ENCODE measurements around the gene CRBN.

Gene CRBN

DNA sequence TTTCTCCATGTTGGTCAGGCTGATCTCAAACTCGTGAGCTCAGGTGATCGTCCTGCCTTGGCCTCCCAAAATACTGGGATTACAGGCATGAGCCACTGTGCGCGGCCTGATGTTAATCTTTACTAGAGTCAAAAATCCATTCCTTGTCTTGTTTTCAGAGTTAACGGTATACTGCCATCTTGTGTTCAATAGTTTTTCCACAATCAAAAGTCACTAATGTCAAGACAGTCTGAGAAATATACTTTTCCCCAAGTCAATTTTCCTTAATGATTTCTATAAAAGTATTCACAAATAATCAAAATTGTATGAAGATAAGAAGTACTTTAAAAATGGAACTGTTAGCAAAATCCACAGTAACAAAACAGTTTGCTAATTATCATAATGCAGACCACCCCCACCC, 8.5 kb downstream of the CRBN start:
- no peak for DNase-seq

GRCh38 chr3:3165650-3166049, 13.8 kb downstream of the CRBN start:
- DNase-seq, result no peak

DNA sequence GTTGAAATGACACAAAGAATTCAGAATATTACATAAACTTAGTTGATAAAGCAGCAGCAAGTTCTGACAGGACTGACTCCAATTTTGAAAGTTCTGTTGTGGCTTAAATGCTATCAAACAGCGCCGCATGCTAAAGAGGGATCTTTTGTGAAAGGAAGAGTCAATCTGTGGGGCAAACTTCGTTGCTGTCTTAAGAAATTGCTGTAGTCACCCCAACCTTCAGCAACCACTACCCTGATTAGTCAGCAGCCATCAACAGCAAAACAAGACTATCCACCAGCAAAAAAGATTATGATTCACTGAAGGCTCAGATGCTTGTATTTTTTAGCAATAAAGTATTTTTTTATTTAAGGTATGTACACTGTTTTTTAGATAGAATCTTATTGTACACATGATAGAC, 14.2 kb downstream of the CRBN start:
- DNase-seq, result no peak

DNA sequence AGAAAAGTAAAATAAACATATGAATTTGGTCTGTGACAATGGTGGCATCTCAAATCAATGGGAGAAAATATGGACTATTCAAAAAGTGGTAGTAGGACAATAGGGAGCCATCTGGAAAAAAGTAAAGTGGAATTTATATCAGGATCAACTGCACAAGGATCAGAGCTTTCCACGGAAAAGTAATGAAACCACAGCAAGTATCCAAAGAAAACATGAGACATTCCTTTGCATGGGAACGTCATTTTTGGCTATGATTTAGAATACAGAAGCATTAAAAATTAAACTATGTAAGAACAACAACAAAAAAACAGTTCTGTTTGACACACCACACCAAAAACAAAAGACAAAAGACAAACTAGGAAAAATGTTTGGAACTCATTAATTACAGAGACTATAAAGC, 18.7 kb downstream of the CRBN start:
- no peak for DNase-seq

DNA sequence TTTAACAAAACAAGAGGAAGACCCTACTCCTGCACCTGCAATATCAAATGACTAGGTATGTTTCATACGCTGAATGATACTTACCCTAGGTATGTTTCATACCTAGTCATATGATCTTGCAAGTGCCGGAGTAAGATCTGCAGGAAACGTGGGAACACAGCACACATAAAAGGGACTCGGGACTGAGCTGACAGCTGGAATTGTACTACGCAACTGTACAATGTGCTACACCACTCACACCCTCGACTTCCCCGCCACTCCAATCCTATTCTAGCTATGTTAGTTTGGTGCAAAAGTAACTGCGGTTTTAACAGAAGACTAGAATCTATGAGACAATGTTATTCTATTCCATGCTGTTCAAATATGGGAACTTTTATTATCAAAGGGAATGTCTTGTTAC, 22.0 kb downstream of the CRBN start:
- DNase-seq, result no peak

- no peak for DNase-seq
Observed at GRCh38 chr3:3154879-3155610, 24.4 kb downstream of the CRBN start.

- no peak for DNase-seq
Observed at GRCh38 chr3:3151513-3151912, 28.0 kb downstream of the CRBN start.

- DNase-seq, result no peak
Observed at GRCh38 chr3:3149560-3149959, 29.9 kb downstream of the CRBN start.

DNA sequence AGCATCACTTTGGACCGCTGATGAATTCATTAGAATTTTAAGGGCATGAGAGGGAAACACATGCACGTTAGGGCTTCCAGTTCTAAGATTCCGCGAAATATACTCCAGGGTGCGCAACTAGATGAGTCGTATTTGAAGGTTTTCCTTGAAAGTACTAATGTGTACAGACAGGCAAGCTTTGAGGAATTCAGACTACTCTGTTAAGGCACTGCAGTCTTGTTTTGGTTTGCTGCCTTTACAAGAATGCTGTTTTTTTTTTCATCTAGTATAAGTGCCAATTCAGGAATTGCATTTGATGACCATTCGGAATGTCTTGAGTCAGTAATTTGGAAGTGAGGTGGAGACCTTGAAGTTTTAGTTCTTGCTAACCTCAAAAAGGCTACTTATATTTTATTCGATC, 33.7 kb downstream of the CRBN start:
- no peak for DNase-seq

DNA sequence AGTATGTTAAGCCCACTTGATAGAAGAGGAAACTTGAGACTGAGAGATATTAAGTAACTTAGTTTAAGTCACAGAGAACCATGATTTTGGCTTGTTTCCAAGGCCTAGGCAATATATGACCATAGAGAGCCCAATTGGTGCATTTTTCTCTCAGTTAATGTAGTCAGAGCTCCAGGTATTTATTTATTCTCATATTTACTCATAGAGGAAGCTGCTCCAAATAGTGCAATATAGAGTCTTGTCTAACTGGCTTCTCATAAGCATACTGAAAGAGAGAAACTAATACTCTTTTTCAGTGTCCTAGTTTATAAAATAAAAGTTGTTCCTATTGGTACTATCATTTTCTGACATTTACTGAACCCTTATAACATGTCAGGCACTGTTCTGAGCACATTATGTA, 37.6 kb downstream of the CRBN start:
- no peak for DNase-seq

- no peak for DNase-seq
Observed at GRCh38 chr3:3137526-3137925, 42.0 kb downstream of the CRBN start.

DNA sequence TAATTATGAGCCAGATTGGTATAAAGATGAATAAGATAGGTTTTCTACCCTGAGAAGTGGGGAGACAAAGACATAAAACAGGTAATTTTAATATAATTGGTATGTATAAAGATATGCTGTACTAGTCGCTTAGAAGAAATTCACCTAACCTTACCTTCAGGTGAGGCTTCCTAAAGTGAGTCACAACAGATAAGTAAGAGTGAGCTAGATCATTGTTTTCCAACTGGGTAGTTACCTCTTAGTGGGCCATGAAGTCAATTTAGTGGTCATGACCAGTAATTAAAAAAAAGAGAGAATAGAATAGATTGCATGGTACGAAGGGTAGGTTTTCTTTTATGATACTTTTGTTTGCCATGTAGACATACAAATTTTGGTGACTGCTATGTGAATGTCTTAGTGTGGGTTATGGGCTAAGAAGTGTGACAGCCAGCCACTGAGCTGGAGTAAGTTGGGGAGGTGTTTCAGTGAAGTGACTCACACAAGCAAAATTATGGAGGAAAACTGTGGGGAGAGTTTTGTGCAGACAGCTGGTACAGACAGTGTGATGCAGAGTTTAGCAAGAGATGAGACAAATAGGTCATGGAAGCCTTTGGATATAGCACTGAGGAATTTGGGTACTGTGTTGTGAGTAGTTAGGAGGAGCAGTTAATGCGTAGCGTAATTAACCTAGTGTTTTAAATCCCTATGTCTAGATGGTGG, 44.6 kb downstream of the CRBN start:
- no peak for DNase-seq

GRCh38 chr3:3133500-3133899, 46.0 kb downstream of the CRBN start:
- no peak for DNase-seq

DNA sequence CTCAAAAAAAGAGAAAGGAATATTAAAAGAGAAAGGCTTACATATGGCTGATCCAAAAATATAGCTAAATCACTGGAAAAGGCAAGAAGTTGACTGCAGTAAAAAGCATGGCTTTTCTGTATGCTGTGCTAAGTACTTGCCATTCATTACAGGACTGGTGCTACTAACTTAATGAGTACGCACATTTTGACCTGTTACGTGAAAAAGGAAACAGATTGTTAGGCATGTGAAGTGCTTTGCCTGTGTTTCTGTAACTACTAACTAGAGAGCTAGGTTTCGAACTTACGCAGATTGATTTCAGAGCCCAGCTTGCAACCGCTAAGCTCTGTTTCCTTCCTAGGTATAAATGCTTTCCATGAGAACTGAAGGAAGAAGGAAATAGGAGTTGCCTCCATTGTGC, 49.9 kb downstream of the CRBN start:
- no peak for DNase-seq

- peak; percentile 39 for DNase-seq
Observed at GRCh38 chr3:3127432-3128010, 52.0 kb downstream of the CRBN start.

DNA sequence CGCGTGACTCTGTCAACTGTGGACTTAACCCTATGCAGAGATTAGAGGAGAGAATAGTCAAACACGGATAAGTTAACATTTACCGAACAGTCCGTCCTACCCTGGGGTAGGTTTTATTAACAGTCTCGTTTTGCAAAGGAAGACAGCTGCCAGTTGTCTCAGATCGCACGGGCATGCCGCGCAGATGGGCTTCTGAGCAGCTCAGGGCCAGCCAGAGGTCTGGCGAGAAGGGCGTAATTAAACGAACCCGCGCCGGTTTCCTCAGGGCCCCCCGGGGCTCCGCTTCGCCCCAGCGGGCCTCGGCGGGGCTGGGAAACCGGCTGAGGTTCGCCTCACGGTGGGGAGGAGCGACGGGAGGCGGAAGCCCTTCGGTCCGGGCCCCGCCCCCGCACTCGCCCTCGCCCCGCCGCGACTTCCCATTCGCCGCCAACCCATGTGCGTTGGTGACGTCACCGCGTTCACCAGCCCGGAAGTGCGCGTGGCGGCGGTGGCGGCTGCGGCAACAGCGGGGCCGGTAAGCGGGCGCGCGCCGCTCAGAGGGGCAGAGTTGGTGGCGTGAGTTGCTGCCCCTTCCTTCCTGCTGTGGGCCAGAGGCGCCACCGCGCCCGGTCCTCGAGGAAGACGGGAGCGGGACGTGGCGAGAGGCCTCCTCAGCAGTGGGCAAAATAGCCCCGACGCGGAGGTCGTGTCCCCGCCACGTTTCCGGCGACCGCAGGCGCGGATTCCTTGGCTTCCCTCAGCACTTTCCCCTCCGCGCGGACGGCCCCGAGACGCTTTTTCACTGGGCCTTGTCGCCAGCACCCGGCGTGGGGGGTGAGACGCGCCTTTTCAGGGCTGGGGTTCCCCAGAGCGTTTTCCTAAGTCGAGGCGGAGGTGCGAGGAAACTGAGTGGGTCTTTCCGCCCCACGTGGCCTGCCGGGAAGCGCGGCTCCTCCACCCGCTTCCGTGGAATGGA, 52.7 kb downstream of the CRBN start, which contains the start of gene TRNT1:
TRNT1 (plus strand) TSS at position 464 of the 955 bp plus-strand sequence. CDS start 2,101 bp downstream, outside the sequence.
- peak; percentile 96 for DNase-seq

- DNase-seq, result no peak
Observed at GRCh38 chr3:3125977-3126376, 53.5 kb downstream of the CRBN start.

GRCh38 chr3:3119393-3119851, 60.1 kb downstream of the CRBN start:
- DNase-seq, result no peak

- DNase-seq, result no peak
Observed at GRCh38 chr3:3117651-3118050, 61.8 kb downstream of the CRBN start.

DNA sequence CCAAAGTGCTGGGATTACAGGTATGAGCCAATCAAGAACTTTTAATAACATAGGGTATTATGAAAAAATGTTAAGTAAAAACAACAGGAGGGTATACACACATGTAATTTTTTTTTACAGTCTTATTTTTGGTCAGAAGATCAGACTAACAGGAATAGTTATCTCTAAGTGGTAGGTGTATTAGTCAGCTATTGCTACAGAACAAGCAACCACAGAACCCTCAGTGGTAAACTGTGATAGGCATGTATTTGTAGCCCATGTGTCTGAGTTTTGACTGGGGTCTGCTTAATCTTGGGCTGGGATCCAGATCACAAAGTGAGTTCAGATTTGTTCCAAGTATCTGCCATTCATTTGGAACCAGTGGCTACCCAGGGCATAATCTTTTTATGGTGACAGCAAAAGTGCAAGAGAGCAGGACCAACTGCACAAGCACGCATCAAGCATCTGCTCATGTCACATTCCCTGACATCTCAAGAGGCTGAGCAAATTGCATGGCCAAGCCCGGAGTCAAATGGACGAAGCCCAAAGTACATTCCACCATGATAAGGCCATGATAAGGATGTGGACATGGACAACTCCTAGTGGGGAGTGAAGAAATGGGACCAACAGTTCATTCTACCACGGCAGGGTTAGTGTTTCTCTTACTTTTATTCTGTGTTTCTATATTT, 66.3 kb downstream of the CRBN start:
- no peak for DNase-seq

GRCh38 chr3:3110749-3111361, 68.6 kb downstream of the CRBN start:
- DNase-seq, result no peak

DNA sequence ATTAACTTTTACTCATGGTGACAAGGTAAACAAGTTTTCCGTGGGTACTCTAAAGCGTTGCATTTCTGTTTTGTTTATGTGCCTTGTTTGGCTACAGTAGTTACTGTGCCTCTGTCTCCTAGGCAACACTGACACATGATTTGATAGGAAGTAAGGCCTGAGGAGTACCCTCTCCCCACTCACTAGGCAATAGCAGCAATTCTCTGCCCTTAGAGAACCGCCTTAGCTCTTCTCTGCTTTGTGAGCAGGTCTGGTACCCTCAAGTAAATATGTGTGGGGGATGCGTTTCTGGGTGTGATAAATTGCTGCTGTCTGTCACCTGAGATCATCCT, 69.2 kb downstream of the CRBN start, which contains the start of gene IL5RA:
IL5RA (minus strand) TSS at position 76 of the 332 bp plus-strand sequence. CDS start 5,390 bp downstream, outside the sequence.
- no peak for DNase-seq

Measured in activated CD4-positive, CD25-positive, alpha-beta regulatory T cell treated with anti-CD3 and anti-CD28 coated beads, Interleukin-2, amount 50 U/mL, for 72 hours (primary cell).